Testis (tissue), 2 donors: ENCODE measurements around the gene IZUMO4.

Experiments
- CTCF ChIP-seq, 3 experiments: fragments of 450-650 bp in 2 of 3; fragments of 200-600 bp in 1 of 3; sonication (generic) in 1 of 3; IDR thresholded peaks; one replicate each; pipeline ENCODE4 v1.5.1; 2016 to 2019; ENCODE audit warnings: antibody characterized with exemption in 3 of 3, mild to moderate bottlenecking in 2 of 3, moderate library complexity in 1 of 3
- POLR2A ChIP-seq: fragments of 450-650 bp; IDR thresholded peaks from one replicate; pipeline ENCODE4 v1.6.1; 2017; ENCODE audit warnings: antibody characterized with exemption, mild to moderate bottlenecking, moderate library complexity

- no peak for TF ChIP-seq CTCF (IDR thresholded peaks at IDR 0.05)
- no peak for TF ChIP-seq POLR2A
These were observed 46.2 kb upstream of the IZUMO4 start for GRCh38 chr19:2050349-2050990.
